ENCODE results near the gene DRG2. TPM values are rescaled to one million over a fixed set of nuclear protein-coding genes. Genes with fewer than 3 reads are reported as not detected.

Gene DRG2
- total and polyA plus RNA-seq, 2 donors (not counting 1 experiment from before 2014, with no cell fraction given), result 58.7 to 67.8 TPM

GRCh38 chr17:18041776-18042175 is 46.0 kb upstream of the DRG2 start:
- peak overlapping the region; percentile 32 for H3K27ac Mint-ChIP-seq
- H3K4me3 Mint-ChIP-seq, result peak overlapping the region; percentile 89
- Histone ChIP-seq H3K4me2 (replicated peaks; ENCODE audit: low read depth, low read length, poor library complexity, severe bottlenecking) (no peak overlapping the region), H3K27me3 (replicated peaks in 1 of 4; ENCODE audit: control extremely low read depth in 1 of 4, control insufficient read depth in 3 of 4, insufficient read depth in 4 of 4, low read length in 3 of 4) (no peaks in the 10 kb centered on the region), H3K79me2 (ENCODE audit: control insufficient read depth, insufficient read depth, low read length) (peaks cover 64% of the 10 kb centered on the region), H3K9me3 (ENCODE audit: control extremely low read depth in 1 of 3, control insufficient read depth in 2 of 3, insufficient read depth in 1 of 3, low read length in 2 of 3) (no peaks in the 10 kb centered on the region), H3K9ac (ENCODE audit: low read length) (no peak overlapping the region), H3K36me3 (replicated peaks in 1 of 2; ENCODE audit: control extremely low read depth in 1 of 2, control insufficient read depth in 1 of 2, extremely low read depth in 1 of 2, insufficient read depth in 2 of 2, low read length in 1 of 2) (no peaks in the 10 kb centered on the region), H3K4me3 (ENCODE audit: control extremely low read depth in 1 of 5, extremely low read depth in 1 of 5, insufficient read depth in 1 of 5, low read depth in 2 of 5, low read length in 4 of 5) (no peak overlapping the region), H2AFZ (ENCODE audit: insufficient read depth, low read depth, low read length, poor library complexity, severe bottlenecking) (no peak overlapping the region), H3K4me1 (ENCODE audit: control insufficient read depth in 2 of 2, insufficient read depth in 2 of 2, low read length in 2 of 2) (peaks cover 25 to 36% of the 10 kb centered on the region in 2 donors), H3K27ac (ENCODE audit: low read length in 2 of 2) (no peak overlapping the region), H4K20me1 (ENCODE audit: control insufficient read depth, insufficient read depth, low read length, poor library complexity, severe bottlenecking) (peaks cover 23% of the 10 kb centered on the region)
- DNase-seq (no peak), ATAC-seq (ENCODE audit: low read depth) (no peak)
- H3K4me1 Mint-ChIP-seq, result peaks cover 50% of the 10 kb centered on the region
- intact Hi-C loops (cut with micrococcal nuclease), result no loop called here
- TF ChIP-seq EZH2 (IDR thresholded peaks at IDR 0.05; ENCODE audit: borderline replicate concordance, insufficient read depth, low read depth, low read length, poor library complexity, severe bottlenecking) (no peak), CTCF (IDR thresholded peaks at IDR 0.05) (no peak)
- H3K9me3 Mint-ChIP-seq (ENCODE audit: insufficient read depth), result no peaks in the 10 kb centered on the region
- H3K27me3 Mint-ChIP-seq, result no peaks in the 10 kb centered on the region
- ChIA-PET POLR2A (no interaction called here), CTCF (interaction anchor here (0.5 kb wide), 1 partner anchor 281 kb away, joined by 3 read pairs; no protein-coding TSS in a partner anchor)
- no CpG with 5 or more reads among the region's 1 CpG for WGBS (ENCODE audit: insufficient coverage)

- WGBS (ENCODE audit: insufficient coverage), result 95% methylated on average over 3 of the region's 8 CpGs
- TF ChIP-seq EZH2 (IDR thresholded peaks at IDR 0.05; ENCODE audit: borderline replicate concordance, insufficient read depth, low read depth, low read length, poor library complexity, severe bottlenecking), result no peak
- no peak for TF ChIP-seq CTCF (IDR thresholded peaks at IDR 0.05)
- peaks cover 0 to 5% of the 10 kb centered on the region in 2 experiments for H3K36me3 ChIP-seq (replicated peaks in 1 of 2; ENCODE audit: control extremely low read depth in 1 of 2, control insufficient read depth in 1 of 2, extremely low read depth in 1 of 2, insufficient read depth in 2 of 2, low read length in 1 of 2)
- H3K4me1 ChIP-seq (ENCODE audit: control insufficient read depth in 2 of 2, insufficient read depth in 2 of 2, low read length in 2 of 2), result peaks cover 14 to 24% of the 10 kb centered on the region in 2 donors
- DNase-seq (no peak), ATAC-seq (ENCODE audit: low read depth) (no peak)
- H3K9ac ChIP-seq (ENCODE audit: low read length), result no peak overlapping the region
- H4K20me1 ChIP-seq (ENCODE audit: control insufficient read depth, insufficient read depth, low read length, poor library complexity, severe bottlenecking), result peaks cover 19% of the 10 kb centered on the region
- H3K9me3 ChIP-seq (ENCODE audit: control extremely low read depth in 1 of 3, control insufficient read depth in 2 of 3, insufficient read depth in 1 of 3, low read length in 2 of 3), result no peaks in the 10 kb centered on the region
- Mint-ChIP-seq H3K4me1 (peaks cover 39% of the 10 kb centered on the region), H3K4me3 (no peak overlapping the region), H3K9me3 (ENCODE audit: insufficient read depth) (no peaks in the 10 kb centered on the region), H3K27me3 (no peaks in the 10 kb centered on the region), H3K27ac (no peak overlapping the region)
- CTCF ChIA-PET, result interaction anchor here (0.6 to 0.9 kb wide), 2 partner anchors 8 to 9 kb away, joined by 3 read pairs; no protein-coding TSS in a partner anchor
- no peak overlapping the region for H3K4me3 ChIP-seq (ENCODE audit: control extremely low read depth in 1 of 5, extremely low read depth in 1 of 5, insufficient read depth in 1 of 5, low read depth in 2 of 5, low read length in 4 of 5)
- no peaks in the 10 kb centered on the region for H3K27me3 ChIP-seq (replicated peaks in 1 of 4; ENCODE audit: control extremely low read depth in 1 of 4, control insufficient read depth in 3 of 4, insufficient read depth in 4 of 4, low read length in 3 of 4)
- intact Hi-C loops (cut with micrococcal nuclease), result no loop called here
- no peak overlapping the region for H2AFZ ChIP-seq (ENCODE audit: insufficient read depth, low read depth, low read length, poor library complexity, severe bottlenecking)
- no peak overlapping the region for H3K4me2 ChIP-seq (replicated peaks; ENCODE audit: low read depth, low read length, poor library complexity, severe bottlenecking)
- POLR2A ChIA-PET, result no interaction called here
- no peak overlapping the region for H3K27ac ChIP-seq (ENCODE audit: low read length in 2 of 2)
- peaks cover 52% of the 10 kb centered on the region for H3K79me2 ChIP-seq (ENCODE audit: control insufficient read depth, insufficient read depth, low read length)
These were observed 44.8 kb upstream of the DRG2 start for GRCh38 chr17:18042983-18043382.

All from B cell (primary cell).